Activated T-cell treated with anti-CD3 and anti-CD28 coated beads, Interleukin-2, amount 50 U/mL, for 4 hours (primary cell): Measurements from ENCODE around the gene SV2C. TPM values are rescaled to one million over a fixed set of nuclear protein-coding genes. Genes with fewer than 3 reads are reported as not detected.
"Not testable (repeated sequence)": the region's sequence is repeated elsewhere in the genome, so short reads cannot be mapped to it uniquely, and the experiment has no call there.

Experiments used
- ATAC-seq, 2 donors: fragments of 200-7000 bp; cut with Tn5 transposase; one replicate each; pipeline ENCODE4 v1.10.0; 2021
- DNase-seq: peaks from one replicate; pipeline ENCODE4 v3.0.0-alpha.2; 2020
- H3K27me3 Mint-ChIP-seq: one replicate; pipeline ENCODE4 v1.8.0; 2021; ENCODE audit warnings: low read depth, mixed read lengths
- H3K36me3 Mint-ChIP-seq: one replicate; pipeline ENCODE4 v1.8.0; 2022; ENCODE audit warnings: mixed read lengths; ENCODE audit not compliant: insufficient read depth
- H3K4me1 Mint-ChIP-seq: one replicate; pipeline ENCODE4 v1.8.0; 2021; ENCODE audit warnings: low read depth, mixed read lengths
- H3K4me3 Mint-ChIP-seq: one replicate; pipeline ENCODE4 v1.8.0; 2021; ENCODE audit warnings: mild to moderate bottlenecking, moderate library complexity, mixed read lengths
- H3K9me3 Mint-ChIP-seq: one replicate; pipeline ENCODE4 v1.8.0; 2021; ENCODE audit warnings: mixed read lengths
- total RNA-seq, 3 donors: library from RNA; stranded (reverse); gene quantifications; one replicate each; pipeline ENCODE4 v1.2.1, GENCODE V29; 2021

Gene SV2C
- total RNA-seq, 3 donors from 2014 or later = not detected

DNA sequence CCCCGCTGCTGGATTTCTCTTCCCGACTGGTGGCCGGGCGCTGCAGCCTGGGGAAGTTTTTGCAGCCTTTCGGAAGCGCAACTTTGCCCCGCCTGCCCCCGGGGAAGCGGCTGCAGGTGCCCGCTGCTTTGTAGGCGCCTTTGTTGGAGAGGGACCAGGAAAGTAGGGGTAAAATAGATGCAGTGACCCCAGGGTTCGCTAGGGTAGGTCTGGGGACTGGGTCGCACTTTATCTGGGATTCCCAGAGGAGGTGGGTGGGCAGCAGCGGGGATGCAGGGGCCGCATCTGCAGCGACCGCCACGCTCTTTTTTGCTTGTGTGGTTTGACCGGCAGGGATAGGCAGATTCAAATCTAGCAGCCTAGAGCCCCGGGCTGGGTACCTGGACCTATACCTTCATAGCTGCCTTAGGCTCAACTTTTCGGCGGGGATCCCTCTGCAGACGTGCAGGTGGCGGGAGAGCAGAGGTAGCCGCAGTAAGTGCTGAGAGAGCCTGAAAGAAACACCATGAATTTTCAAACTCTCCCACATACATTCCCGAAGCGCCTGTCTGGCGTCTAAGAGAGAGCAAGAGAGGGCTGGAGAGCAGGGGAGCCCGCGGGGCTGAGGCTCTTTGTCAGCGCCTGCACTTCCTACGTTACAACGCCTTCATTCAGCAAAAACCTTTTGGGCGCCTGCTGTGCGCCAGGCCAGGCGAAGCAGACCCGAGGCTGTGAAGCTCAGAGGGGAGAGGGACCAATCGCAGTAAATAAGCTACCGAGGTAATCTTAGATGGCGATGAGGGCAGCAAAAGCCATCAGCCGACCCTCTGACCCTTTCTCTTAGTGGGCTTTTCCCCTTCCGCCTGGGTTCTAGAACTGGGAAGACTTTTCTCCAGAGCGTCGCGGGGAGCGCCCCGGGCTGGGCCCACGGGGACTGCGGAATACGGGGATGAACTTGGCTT, 642 bp downstream of the SV2C start:
- DNase-seq (no peak), ATAC-seq (peak; percentile 16 to 28)
- Mint-ChIP-seq H3K27me3 (peaks cover 68% of the 10 kb centered on the region), H3K4me3 (peak overlapping the region; percentile 72), H3K4me1 (peaks cover 32% of the 10 kb centered on the region), H3K36me3 (no peaks in the 10 kb centered on the region), H3K9me3 (no peaks in the 10 kb centered on the region)

DNA sequence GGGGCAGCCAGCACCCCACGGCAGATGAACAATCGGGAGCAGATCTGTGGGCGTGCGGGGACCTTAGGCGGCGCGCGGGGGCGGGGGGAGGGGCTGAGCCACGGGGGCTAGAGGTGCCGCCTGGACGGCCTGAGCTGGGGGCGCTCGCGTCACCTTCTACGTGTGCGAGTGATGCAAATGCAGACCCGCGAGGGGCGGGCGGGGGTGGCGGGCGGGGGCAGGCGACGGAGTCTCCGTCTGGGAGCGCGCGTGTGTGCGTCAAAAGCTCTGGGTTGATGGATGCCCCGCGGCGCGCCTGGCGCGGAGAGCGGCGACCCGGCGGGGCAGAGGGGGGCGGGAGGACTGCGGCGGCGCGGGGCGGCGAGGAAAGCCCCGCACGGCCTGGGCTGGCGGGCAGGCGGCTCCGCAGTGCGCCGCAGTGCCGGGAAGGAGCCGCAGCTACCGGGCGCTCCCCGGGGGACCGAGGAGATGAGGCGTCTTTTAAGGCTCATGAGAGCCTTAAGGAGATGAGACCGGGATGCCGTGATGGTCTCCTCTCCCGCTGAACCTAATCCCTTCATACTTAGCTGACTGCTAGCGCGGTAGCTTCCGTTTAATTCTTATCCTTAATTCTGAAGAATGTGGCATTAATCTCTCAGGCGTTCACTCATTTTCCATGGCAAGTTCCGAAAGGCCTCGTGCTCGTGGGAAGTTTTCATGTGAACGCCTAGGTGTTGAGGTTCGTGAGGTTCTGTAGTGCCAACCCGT, 1.5 kb downstream of the SV2C start:
- DNase-seq (peak; percentile 16), ATAC-seq (peak; percentile 20 to 32)
- H3K36me3 Mint-ChIP-seq = no peaks in the 10 kb centered on the region
- peak overlapping the region; percentile 72 for H3K4me3 Mint-ChIP-seq
- H3K4me1 Mint-ChIP-seq = peaks cover 32% of the 10 kb centered on the region
- H3K9me3 Mint-ChIP-seq = no peaks in the 10 kb centered on the region
- peaks cover 65% of the 10 kb centered on the region for H3K27me3 Mint-ChIP-seq

GRCh38 chr5:76085243-76085579, 2.0 kb downstream of the SV2C start:
- Mint-ChIP-seq H3K36me3 (no peaks in the 10 kb centered on the region), H3K9me3 (no peaks in the 10 kb centered on the region), H3K4me1 (peaks cover 32% of the 10 kb centered on the region), H3K4me3 (peak overlapping the region; percentile 26), H3K27me3 (peaks cover 63% of the 10 kb centered on the region)
- ATAC-seq = no peak
- DNase-seq = no peak

- DNase-seq = no peak
- Mint-ChIP-seq H3K4me3 (no peak overlapping the region), H3K27me3 (peaks cover 55% of the 10 kb centered on the region), H3K36me3 (no peaks in the 10 kb centered on the region), H3K9me3 (no peaks in the 10 kb centered on the region), H3K4me1 (peaks cover 32% of the 10 kb centered on the region)
- ATAC-seq = no peak
These were observed 2.9 kb downstream of the SV2C start for GRCh38 chr5:76086095-76086494.

- H3K27me3 Mint-ChIP-seq = peaks cover 32% of the 10 kb centered on the region
- not testable (repeated sequence) for H3K4me3 Mint-ChIP-seq, DNase-seq, H3K4me1 Mint-ChIP-seq, ATAC-seq, H3K36me3 Mint-ChIP-seq, H3K9me3 Mint-ChIP-seq
These were observed 6.0 kb downstream of the SV2C start for GRCh38 chr5:76089156-76089555.

DNA sequence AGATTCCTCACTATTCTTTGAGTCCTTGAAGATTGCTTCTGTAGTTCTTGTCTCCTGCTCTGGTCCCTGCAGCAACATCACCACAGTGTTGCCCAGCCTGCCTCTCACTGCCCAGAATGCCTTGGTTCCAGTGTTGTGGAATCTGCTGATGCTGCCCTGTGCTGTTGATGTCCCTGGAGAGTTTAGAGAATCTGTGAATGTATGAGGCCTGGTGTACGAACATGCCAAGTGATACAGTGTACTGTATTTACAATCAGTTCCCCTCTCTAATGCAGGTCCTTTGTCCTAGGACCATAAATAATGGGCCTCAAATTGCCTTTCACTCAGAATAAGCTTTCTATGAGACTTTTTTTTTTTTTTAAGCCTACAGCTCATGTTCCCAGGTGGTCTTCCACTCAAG, 8.2 kb downstream of the SV2C start:
- Mint-ChIP-seq H3K4me3 (no peak overlapping the region), H3K27me3 (peaks cover 23% of the 10 kb centered on the region), H3K4me1 (no peaks in the 10 kb centered on the region), H3K36me3 (no peaks in the 10 kb centered on the region), H3K9me3 (no peaks in the 10 kb centered on the region)
- no peak for DNase-seq
- no peak for ATAC-seq

GRCh38 chr5:76099286-76099702, 16.1 kb downstream of the SV2C start:
- Mint-ChIP-seq H3K9me3 (no peaks in the 10 kb centered on the region), H3K4me1 (peaks cover 10% of the 10 kb centered on the region), H3K4me3 (no peak overlapping the region), H3K36me3 (no peaks in the 10 kb centered on the region), H3K27me3 (peaks cover 10% of the 10 kb centered on the region)
- peak; percentile 57 to 73 for ATAC-seq
- no peak for DNase-seq

DNA sequence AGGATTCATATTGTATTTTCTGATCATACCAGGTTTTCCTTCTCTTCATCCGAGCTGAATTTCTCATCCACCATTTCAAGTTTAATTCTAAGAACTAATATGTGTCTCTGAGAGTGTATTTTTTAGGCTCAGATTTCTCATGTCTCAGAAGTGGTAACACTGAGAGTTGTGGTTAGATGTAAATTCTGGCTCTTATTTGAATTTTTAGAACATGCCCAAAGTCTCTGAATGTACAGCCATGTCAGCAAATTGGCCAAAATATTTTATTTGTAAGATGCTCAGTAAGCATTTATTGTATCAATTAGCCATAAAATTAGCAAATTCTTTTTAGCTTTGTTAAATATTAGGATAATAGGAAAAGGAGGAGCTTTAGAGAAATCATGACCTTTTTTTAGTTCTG, 16.6 kb downstream of the SV2C start:
- ATAC-seq (no peak), DNase-seq (no peak)
- H3K4me1 Mint-ChIP-seq = peaks cover 10% of the 10 kb centered on the region
- H3K27me3 Mint-ChIP-seq = peaks cover 9% of the 10 kb centered on the region
- H3K36me3 Mint-ChIP-seq = no peaks in the 10 kb centered on the region
- no peak overlapping the region for H3K4me3 Mint-ChIP-seq
- no peaks in the 10 kb centered on the region for H3K9me3 Mint-ChIP-seq

- H3K4me3 Mint-ChIP-seq = no peak overlapping the region
- H3K27me3 Mint-ChIP-seq = peaks cover 30% of the 10 kb centered on the region
- no peaks in the 10 kb centered on the region for H3K9me3 Mint-ChIP-seq
- ATAC-seq (no peak), DNase-seq (no peak)
- no peaks in the 10 kb centered on the region for H3K36me3 Mint-ChIP-seq
- peaks cover 14% of the 10 kb centered on the region for H3K4me1 Mint-ChIP-seq
These were observed 20.8 kb downstream of the SV2C start for GRCh38 chr5:76104027-76104426.

DNA sequence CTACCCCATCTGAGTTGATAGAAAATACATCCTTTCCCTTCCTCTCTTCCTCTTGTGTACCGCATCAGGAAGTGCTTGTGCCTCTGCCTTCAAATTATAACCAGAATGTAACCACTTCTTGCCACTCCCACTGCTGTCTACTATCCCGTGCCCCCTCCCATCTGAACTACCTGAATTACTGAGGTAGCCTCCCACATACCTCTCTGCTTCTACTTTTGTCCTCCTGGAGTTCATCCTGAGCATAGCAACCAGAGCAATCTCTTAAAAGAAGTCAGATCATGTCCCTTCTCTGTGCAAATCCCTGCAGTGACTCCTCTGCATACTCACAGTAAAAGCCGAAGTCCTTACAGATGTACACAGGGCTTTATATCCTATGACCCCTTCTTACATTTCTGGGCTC, 23.0 kb downstream of the SV2C start:
- Mint-ChIP-seq H3K4me1 (peaks cover 5% of the 10 kb centered on the region), H3K9me3 (no peaks in the 10 kb centered on the region), H3K27me3 (peaks cover 38% of the 10 kb centered on the region), H3K4me3 (no peak overlapping the region), H3K36me3 (no peaks in the 10 kb centered on the region)
- ATAC-seq = no peak
- DNase-seq = no peak

DNA sequence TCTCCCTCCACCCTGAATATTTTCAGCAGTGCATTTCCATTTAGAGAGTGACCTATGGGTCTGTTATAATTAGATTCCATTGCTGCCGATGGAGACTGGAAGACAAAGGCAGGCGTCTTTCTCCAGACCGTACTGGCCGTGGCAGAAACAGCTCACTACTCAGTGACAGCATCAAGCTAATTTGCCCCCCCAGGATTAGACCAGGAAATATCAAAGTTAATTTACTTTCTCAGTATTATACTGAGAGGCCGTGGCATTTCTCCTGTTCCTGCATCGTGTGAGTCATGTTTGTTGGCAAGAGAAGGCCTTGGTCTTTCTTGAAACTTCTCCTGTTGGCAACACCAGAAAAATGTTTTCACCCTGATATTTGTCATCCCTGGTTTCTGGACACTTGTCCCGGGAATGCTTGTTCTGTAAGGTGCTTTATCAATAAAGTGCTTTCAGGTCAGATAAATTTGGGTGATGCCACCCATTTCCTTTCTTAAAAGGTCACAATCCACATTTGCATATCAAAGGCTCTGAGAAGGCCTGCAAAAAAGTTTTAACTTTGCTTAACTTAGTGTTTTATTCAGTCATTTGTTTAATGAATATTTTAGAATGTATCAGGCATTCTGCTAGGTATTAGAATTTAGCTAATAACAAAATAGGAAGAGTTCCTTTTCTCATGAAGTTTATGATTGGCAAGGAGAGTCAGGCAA, 28.4 kb downstream of the SV2C start:
- ATAC-seq (no peak), DNase-seq (no peak)
- Mint-ChIP-seq H3K9me3 (no peaks in the 10 kb centered on the region), H3K27me3 (peaks cover 40% of the 10 kb centered on the region), H3K4me1 (no peaks in the 10 kb centered on the region), H3K4me3 (no peak overlapping the region), H3K36me3 (no peaks in the 10 kb centered on the region)

DNA sequence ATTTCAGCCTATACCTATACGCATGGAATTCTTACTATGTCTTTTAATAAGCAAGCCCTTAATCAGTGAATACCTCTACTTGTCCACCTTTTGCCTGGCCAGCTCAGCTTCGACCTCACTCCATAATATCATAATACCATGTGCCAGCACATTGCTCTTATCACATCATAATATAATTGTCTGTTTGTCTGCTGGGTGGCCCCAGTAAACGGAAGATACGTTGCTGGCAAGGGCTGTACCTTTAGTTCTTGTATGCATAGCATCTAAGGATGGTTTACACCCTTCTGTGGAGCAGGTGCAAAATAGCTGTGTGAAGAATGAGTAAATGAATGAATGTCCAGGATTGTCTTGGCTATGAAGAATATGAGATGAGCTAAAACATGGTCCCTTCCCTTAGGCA, 29.9 kb downstream of the SV2C start:
- DNase-seq (no peak), ATAC-seq (no peak)
- no peak overlapping the region for H3K4me3 Mint-ChIP-seq
- no peaks in the 10 kb centered on the region for H3K36me3 Mint-ChIP-seq
- no peaks in the 10 kb centered on the region for H3K4me1 Mint-ChIP-seq
- H3K9me3 Mint-ChIP-seq = no peaks in the 10 kb centered on the region
- H3K27me3 Mint-ChIP-seq = peaks cover 38% of the 10 kb centered on the region

- ATAC-seq (no peak), DNase-seq (no peak)
- Mint-ChIP-seq H3K4me1 (no peaks in the 10 kb centered on the region), H3K9me3 (no peaks in the 10 kb centered on the region), H3K27me3 (peaks cover 35% of the 10 kb centered on the region), H3K4me3 (no peak overlapping the region), H3K36me3 (no peaks in the 10 kb centered on the region)
These were observed 31.1 kb downstream of the SV2C start for GRCh38 chr5:76114179-76114851.

DNA sequence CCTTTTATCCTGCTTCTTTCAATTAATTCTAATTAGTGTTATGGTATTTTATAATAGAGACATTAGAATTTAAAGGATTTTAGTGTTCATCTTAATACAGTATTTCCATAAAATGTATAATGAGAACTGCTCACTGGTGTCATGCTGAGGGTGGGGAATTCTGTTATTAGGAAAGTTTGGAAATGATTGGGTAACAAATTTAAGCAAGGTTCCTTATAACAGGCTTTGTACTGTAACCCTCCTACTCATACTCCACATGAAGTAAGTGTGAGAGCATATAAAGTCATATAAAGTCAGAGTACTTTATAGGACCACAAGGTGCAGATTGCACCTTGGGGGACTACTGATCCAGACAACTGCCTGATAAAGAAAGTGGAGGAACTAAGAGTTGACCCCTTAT, 42.2 kb downstream of the SV2C start:
- Mint-ChIP-seq H3K4me3 (no peak overlapping the region), H3K9me3 (no peaks in the 10 kb centered on the region), H3K27me3 (peaks cover 9% of the 10 kb centered on the region), H3K4me1 (no peaks in the 10 kb centered on the region), H3K36me3 (no peaks in the 10 kb centered on the region)
- no peak for DNase-seq
- no peak for ATAC-seq
